NT2/D1 (cell line): ENCODE results near the gene GPALPP1.
"Not testable (repeated sequence)": the region's sequence is repeated elsewhere in the genome, so short reads cannot be mapped to it uniquely, and the experiment has no call there.

ENCODE experiments used
- DNase-seq: peaks from one replicate; pipeline ENCODE4 v3.0.0-alpha.2; 2011; ENCODE audit warnings: low read depth, low spot score
- H3K27me3 ChIP-seq: 2 replicates; pipeline ENCODE4 v1.6.0; 2011; ENCODE audit warnings: mild to moderate bottlenecking; ENCODE audit not compliant: insufficient read length, insufficient read depth
- H3K36me3 ChIP-seq: 2 replicates; pipeline ENCODE4 v1.6.1; 2011; ENCODE audit warnings: mild to moderate bottlenecking, low read length, mixed read lengths; ENCODE audit not compliant: insufficient read depth, insufficient read length
- H3K4me1 ChIP-seq: 2 replicates; pipeline ENCODE4 v1.5.1; 2011; ENCODE audit not compliant: insufficient read depth, insufficient read length
- H3K4me3 ChIP-seq: 2 replicates; pipeline ENCODE4 v1.5.1; 2011; ENCODE audit warnings: low read depth; ENCODE audit not compliant: insufficient read length
- H3K9ac ChIP-seq: 2 replicates; pipeline ENCODE4 v1.6.0; 2011; ENCODE audit warnings: low read depth; ENCODE audit not compliant: insufficient read length
- H3K9me3 ChIP-seq: 2 replicates; pipeline ENCODE4 v1.5.1; 2011; ENCODE audit warnings: mild to moderate bottlenecking, low read length; ENCODE audit not compliant: insufficient read depth
- SUZ12 ChIP-seq: IDR thresholded peaks from 2 replicates; pipeline ENCODE4 v1.6.1; 2011; ENCODE audit not compliant: insufficient read length, insufficient read depth; ENCODE audit errors: extremely low read depth
- YY1 ChIP-seq: IDR thresholded peaks from 2 replicates; pipeline ENCODE4 v1.6.1; 2011; ENCODE audit not compliant: insufficient read length, insufficient read depth
- ZNF274 ChIP-seq: IDR thresholded peaks from 2 replicates; pipeline ENCODE4 v1.6.1; 2011; ENCODE audit warnings: mild to moderate bottlenecking, low read depth, low read length

The GPALPP1 gene

GRCh38 chr13:45011198-45011597 is 21.9 kb downstream of the GPALPP1 start:
- no peak overlapping the region for H3K9ac ChIP-seq
- H3K36me3 ChIP-seq, result peaks cover 43% of the 10 kb centered on the region
- H3K27me3 ChIP-seq, result no peaks in the 10 kb centered on the region
- no peaks in the 10 kb centered on the region for H3K9me3 ChIP-seq
- DNase-seq, result no peak
- no peaks in the 10 kb centered on the region for H3K4me1 ChIP-seq
- H3K4me3 ChIP-seq, result no peak overlapping the region
- TF ChIP-seq SUZ12 (no peak), YY1 (no peak), ZNF274 (no peak)

- DNase-seq, result no peak
- H3K4me1 ChIP-seq, result no peaks in the 10 kb centered on the region
- H3K36me3 ChIP-seq, result peaks cover 35% of the 10 kb centered on the region
These were observed 26.0 kb downstream of the GPALPP1 start for GRCh38 chr13:45015300-45015699.

GRCh38 chr13:45016792-45017425 is 27.6 kb downstream of the GPALPP1 start:
- Histone ChIP-seq H3K4me3 (no peak overlapping the region), H3K36me3 (peaks cover 35% of the 10 kb centered on the region), H3K9ac (no peak overlapping the region), H3K9me3 (no peaks in the 10 kb centered on the region), H3K27me3 (no peaks in the 10 kb centered on the region), H3K4me1 (no peaks in the 10 kb centered on the region)
- TF ChIP-seq YY1 (no peak), ZNF274 (no peak), SUZ12 (no peak)
- DNase-seq, result no peak

More at GRCh38 chr13:45015300-45015699, 26.0 kb downstream of the GPALPP1 start:
- Histone ChIP-seq H3K27me3 (no peaks in the 10 kb centered on the region), H3K9ac (no peak overlapping the region), H3K4me3 (no peak overlapping the region), H3K9me3 (no peaks in the 10 kb centered on the region)
- no peak for TF ChIP-seq YY1
- TF ChIP-seq SUZ12, result no peak
- no peak for TF ChIP-seq ZNF274

GRCh38 chr13:45019981-45020380 is 30.6 kb downstream of the GPALPP1 start:
- peaks cover 36% of the 10 kb centered on the region for H3K36me3 ChIP-seq
- not testable (repeated sequence) for H3K4me3 ChIP-seq, DNase-seq, H3K9ac ChIP-seq, H3K27me3 ChIP-seq, H3K4me1 ChIP-seq, H3K9me3 ChIP-seq

GRCh38 chr13:45021250-45021649 is 31.9 kb downstream of the GPALPP1 start:
- DNase-seq, result no peak
- peaks cover 33% of the 10 kb centered on the region for H3K36me3 ChIP-seq
- H3K4me3 ChIP-seq, result no peak overlapping the region
- no peaks in the 10 kb centered on the region for H3K4me1 ChIP-seq
- H3K27me3 ChIP-seq, result no peaks in the 10 kb centered on the region
- TF ChIP-seq YY1 (no peak), ZNF274 (no peak), SUZ12 (no peak)
- H3K9ac ChIP-seq, result no peak overlapping the region
- no peaks in the 10 kb centered on the region for H3K9me3 ChIP-seq

- Histone ChIP-seq H3K36me3 (peaks cover 24% of the 10 kb centered on the region), H3K27me3 (no peaks in the 10 kb centered on the region)
- no peak for TF ChIP-seq SUZ12
These were observed 35.5 kb downstream of the GPALPP1 start for GRCh38 chr13:45024847-45025246.

GRCh38 chr13:45034342-45034741 is 45.0 kb downstream of the GPALPP1 start:
- no peaks in the 10 kb centered on the region for H3K4me1 ChIP-seq
- no peak for TF ChIP-seq SUZ12
- no peak overlapping the region for H3K4me3 ChIP-seq
- no peak for DNase-seq
- no peak overlapping the region for H3K9ac ChIP-seq
- H3K36me3 ChIP-seq, result peaks cover 4% of the 10 kb centered on the region
- H3K27me3 ChIP-seq, result no peaks in the 10 kb centered on the region
- H3K9me3 ChIP-seq, result no peaks in the 10 kb centered on the region

More at GRCh38 chr13:45024847-45025246, 35.5 kb downstream of the GPALPP1 start:
- H3K9ac ChIP-seq, result no peak overlapping the region
- no peak for DNase-seq
- H3K4me3 ChIP-seq, result no peak overlapping the region
- H3K4me1 ChIP-seq, result no peaks in the 10 kb centered on the region
- H3K9me3 ChIP-seq, result no peaks in the 10 kb centered on the region

- DNase-seq, result no peak
- Histone ChIP-seq H3K27me3 (no peaks in the 10 kb centered on the region), H3K9me3 (no peaks in the 10 kb centered on the region), H3K4me3 (no peak overlapping the region), H3K36me3 (peaks cover 4% of the 10 kb centered on the region), H3K9ac (no peak overlapping the region), H3K4me1 (no peaks in the 10 kb centered on the region)
- no peak for TF ChIP-seq SUZ12
These were observed 46.9 kb downstream of the GPALPP1 start for GRCh38 chr13:45036206-45036605.
